SH-SY5Y (cell line): ENCODE measurements around the gene CPA4.

ENCODE experiments used
- GATA2 ChIP-seq: IDR thresholded peaks from 2 replicates; pipeline ENCODE4 v1.6.1; 2011; ENCODE audit warnings: mild to moderate bottlenecking, low read depth, low read length
- GATA3 ChIP-seq: IDR thresholded peaks from 2 replicates; pipeline ENCODE4 v1.6.1; 2011; ENCODE audit warnings: low read depth, mild to moderate bottlenecking, low read length, moderate library complexity

- TF ChIP-seq GATA2 (no peak), GATA3 (no peak)
Measured at GRCh38 chr7:130362251-130362816, 69.4 kb downstream of the CPA4 start.
